Vagina (tissue), 2 donors: ENCODE results near the gene MAGED1. TPM values are rescaled to one million over a fixed set of nuclear protein-coding genes. Genes with fewer than 3 reads are reported as not detected.

Experiments used
- DNase-seq, 2 donors: peaks; one replicate each; pipeline ENCODE4 v3.0.0-alpha.2; 2017; ENCODE audit errors: extremely low spot score in 2 of 2
- H3K27ac ChIP-seq: fragments of 200-600 bp; sonication (generic); one replicate; pipeline ENCODE4 v1.5.1; 2019
- H3K27me3 ChIP-seq: fragments of 200-600 bp; sonication (generic); one replicate; pipeline ENCODE4 v1.5.1; 2019
- H3K36me3 ChIP-seq, 2 donors: fragments of 200-600 bp; sonication (generic); one replicate each; pipeline ENCODE4 v1.5.1; 2017 to 2019
- H3K4me1 ChIP-seq: fragments of 200-600 bp; sonication (generic); one replicate; pipeline ENCODE4 v1.5.1; 2019
- H3K4me3 ChIP-seq, 2 donors: fragments of 200-600 bp; sonication (generic); 1 replicate in 1 of 2; 2 replicates in 1 of 2; pipeline ENCODE4 v1.5.1; 2016 to 2019
- H3K9me3 ChIP-seq: fragments of 200-600 bp; sonication (generic); one replicate; pipeline ENCODE4 v1.5.1; 2019
- POLR2A ChIP-seq, 2 donors: fragments of 450-650 bp; IDR thresholded peaks; one replicate each; pipeline ENCODE4 v1.6.1; 2017; ENCODE audit warnings: antibody characterized with exemption in 2 of 2, mild to moderate bottlenecking in 2 of 2, moderate library complexity in 2 of 2
- POLR2AphosphoS5 ChIP-seq, 2 donors: sonication (generic); formaldehyde crosslinking; IDR thresholded peaks; one replicate each; pipeline ENCODE4 v1.9.0; 2017; ENCODE audit warnings: antibody characterized with exemption in 2 of 2, mild to moderate bottlenecking in 2 of 2, low read depth in 1 of 2; ENCODE audit not compliant: insufficient read depth in 1 of 2
- intact Hi-C: fragments of 100-400 bp; cut with DNase I; formaldehyde crosslinking; loops from one replicate; pipeline ENCODE4 v1.15.1; 2023
- total RNA-seq: library from RNA; depleted of rRNA; stranded (reverse); fragments of >200 nt; gene quantifications from one replicate; pipeline ENCODE4 v1.2.3, GENCODE V29; 2016
- TF ChIP-seq, protein P1 (sequence below), 3 experiments: fragments of 450-650 bp in 2 of 3; fragments of 200-600 bp in 1 of 3; sonication (generic) in 1 of 3; IDR thresholded peaks; one replicate each; pipeline ENCODE4 v1.5.1; 2017 to 2019; ENCODE audit warnings: antibody characterized with exemption in 3 of 3, mild to moderate bottlenecking in 2 of 3, moderate library complexity in 2 of 3

Gene MAGED1, protein sequence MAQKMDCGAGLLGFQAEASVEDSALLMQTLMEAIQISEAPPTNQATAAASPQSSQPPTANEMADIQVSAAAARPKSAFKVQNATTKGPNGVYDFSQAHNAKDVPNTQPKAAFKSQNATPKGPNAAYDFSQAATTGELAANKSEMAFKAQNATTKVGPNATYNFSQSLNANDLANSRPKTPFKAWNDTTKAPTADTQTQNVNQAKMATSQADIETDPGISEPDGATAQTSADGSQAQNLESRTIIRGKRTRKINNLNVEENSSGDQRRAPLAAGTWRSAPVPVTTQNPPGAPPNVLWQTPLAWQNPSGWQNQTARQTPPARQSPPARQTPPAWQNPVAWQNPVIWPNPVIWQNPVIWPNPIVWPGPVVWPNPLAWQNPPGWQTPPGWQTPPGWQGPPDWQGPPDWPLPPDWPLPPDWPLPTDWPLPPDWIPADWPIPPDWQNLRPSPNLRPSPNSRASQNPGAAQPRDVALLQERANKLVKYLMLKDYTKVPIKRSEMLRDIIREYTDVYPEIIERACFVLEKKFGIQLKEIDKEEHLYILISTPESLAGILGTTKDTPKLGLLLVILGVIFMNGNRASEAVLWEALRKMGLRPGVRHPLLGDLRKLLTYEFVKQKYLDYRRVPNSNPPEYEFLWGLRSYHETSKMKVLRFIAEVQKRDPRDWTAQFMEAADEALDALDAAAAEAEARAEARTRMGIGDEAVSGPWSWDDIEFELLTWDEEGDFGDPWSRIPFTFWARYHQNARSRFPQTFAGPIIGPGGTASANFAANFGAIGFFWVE
- 50.1 TPM for total RNA-seq

GRCh38 chrX:51892921-51893745, at the start of gene MAGED1:
TSS of gene MAGED1 (plus strand) at chrX:51893623. CDS start at chrX:51894305, 682 bp downstream.
- intact Hi-C loops: no loop called here

GRCh38 chrX:51847463-51847862, 46.0 kb upstream of the MAGED1 start:
- no peaks in the 10 kb centered on the region for H3K9me3 ChIP-seq
- intact Hi-C loops: no loop called here
- no peaks in the 10 kb centered on the region for H3K4me1 ChIP-seq
- no peak overlapping the region for H3K4me3 ChIP-seq
- no peak for DNase-seq
- H3K27me3 ChIP-seq: no peaks in the 10 kb centered on the region
- H3K36me3 ChIP-seq: no peaks in the 10 kb centered on the region
- TF ChIP-seq POLR2A (IDR thresholded peaks at IDR 0.05) (no peak), POLR2AphosphoS5 (IDR thresholded peaks at IDR 0.05; ENCODE audit: insufficient read depth in 1 of 2, low read depth in 1 of 2) (no peak)
- TF ChIP-seq, protein P1, sequence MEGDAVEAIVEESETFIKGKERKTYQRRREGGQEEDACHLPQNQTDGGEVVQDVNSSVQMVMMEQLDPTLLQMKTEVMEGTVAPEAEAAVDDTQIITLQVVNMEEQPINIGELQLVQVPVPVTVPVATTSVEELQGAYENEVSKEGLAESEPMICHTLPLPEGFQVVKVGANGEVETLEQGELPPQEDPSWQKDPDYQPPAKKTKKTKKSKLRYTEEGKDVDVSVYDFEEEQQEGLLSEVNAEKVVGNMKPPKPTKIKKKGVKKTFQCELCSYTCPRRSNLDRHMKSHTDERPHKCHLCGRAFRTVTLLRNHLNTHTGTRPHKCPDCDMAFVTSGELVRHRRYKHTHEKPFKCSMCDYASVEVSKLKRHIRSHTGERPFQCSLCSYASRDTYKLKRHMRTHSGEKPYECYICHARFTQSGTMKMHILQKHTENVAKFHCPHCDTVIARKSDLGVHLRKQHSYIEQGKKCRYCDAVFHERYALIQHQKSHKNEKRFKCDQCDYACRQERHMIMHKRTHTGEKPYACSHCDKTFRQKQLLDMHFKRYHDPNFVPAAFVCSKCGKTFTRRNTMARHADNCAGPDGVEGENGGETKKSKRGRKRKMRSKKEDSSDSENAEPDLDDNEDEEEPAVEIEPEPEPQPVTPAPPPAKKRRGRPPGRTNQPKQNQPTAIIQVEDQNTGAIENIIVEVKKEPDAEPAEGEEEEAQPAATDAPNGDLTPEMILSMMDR (IDR thresholded peaks at IDR 0.05): no peak
- H3K27ac ChIP-seq: no peak overlapping the region

More at GRCh38 chrX:51892921-51893745, at the start of gene MAGED1:
- TF ChIP-seq, protein P1 (IDR thresholded peaks at IDR 0.05): no peak
- peak in 1 of 2 donors; percentile 67 for TF ChIP-seq POLR2A (IDR thresholded peaks at IDR 0.05)
- TF ChIP-seq POLR2AphosphoS5 (IDR thresholded peaks at IDR 0.05; ENCODE audit: insufficient read depth in 1 of 2, low read depth in 1 of 2): peak; percentile 77 to 85
- peak within 1 kb of the TSS; percentile 74 for H3K27ac ChIP-seq
- H3K9me3 ChIP-seq: no peaks in the 10 kb centered on the region
- DNase-seq: peak in 1 of 2 donors; percentile 92
- H3K4me3 ChIP-seq: peak within 1 kb of the TSS; percentile 44 to 53
- peaks cover 17% of the 10 kb centered on the region for H3K4me1 ChIP-seq
- H3K36me3 ChIP-seq: no peaks in the 10 kb centered on the region
- no peaks in the 10 kb centered on the region for H3K27me3 ChIP-seq

DNA sequence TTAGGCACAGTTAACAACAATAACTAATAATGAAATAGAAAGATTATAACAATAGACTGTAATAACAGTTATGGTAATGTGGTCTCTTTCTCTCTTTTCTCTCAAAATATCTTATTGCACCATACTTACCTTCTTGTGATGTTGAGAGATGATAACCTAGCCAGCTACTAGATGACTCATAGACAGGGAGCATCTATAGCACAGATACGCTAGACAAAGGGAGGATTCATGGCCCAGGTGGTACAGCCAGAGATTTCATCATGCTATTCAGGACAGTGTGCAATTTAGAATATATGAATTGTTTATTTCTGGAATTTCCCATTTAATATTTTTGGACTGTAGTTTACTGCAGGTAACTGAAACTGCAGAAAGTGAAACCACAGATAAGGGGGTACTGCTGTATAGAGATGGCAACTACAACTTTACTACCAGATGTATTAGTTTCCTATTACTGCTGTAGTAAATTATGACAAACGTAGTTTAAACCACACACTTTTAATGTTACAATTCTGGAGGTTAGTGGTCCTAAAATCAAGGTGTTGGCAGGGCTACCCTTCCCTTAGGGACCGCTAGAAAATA, 41.8 kb upstream of the MAGED1 start:
- no peak overlapping the region for H3K4me3 ChIP-seq
- no peak overlapping the region for H3K27ac ChIP-seq
- H3K27me3 ChIP-seq: no peaks in the 10 kb centered on the region
- no peaks in the 10 kb centered on the region for H3K36me3 ChIP-seq
- TF ChIP-seq, protein P1 (IDR thresholded peaks at IDR 0.05): no peak
- TF ChIP-seq POLR2AphosphoS5 (IDR thresholded peaks at IDR 0.05; ENCODE audit: insufficient read depth in 1 of 2, low read depth in 1 of 2): no peak
- no peak for TF ChIP-seq POLR2A (IDR thresholded peaks at IDR 0.05)
- H3K9me3 ChIP-seq: no peaks in the 10 kb centered on the region
- no peaks in the 10 kb centered on the region for H3K4me1 ChIP-seq
- intact Hi-C loops: no loop called here
- DNase-seq: no peak

GRCh38 chrX:51852096-51852495, 41.3 kb upstream of the MAGED1 start:
- intact Hi-C loops: no loop called here
- Histone ChIP-seq H3K4me3 (no peak overlapping the region), H3K36me3 (no peaks in the 10 kb centered on the region), H3K27me3 (no peaks in the 10 kb centered on the region), H3K27ac (no peak overlapping the region), H3K9me3 (no peaks in the 10 kb centered on the region), H3K4me1 (no peaks in the 10 kb centered on the region)
- no peak for DNase-seq
- TF ChIP-seq POLR2A (IDR thresholded peaks at IDR 0.05) (no peak), POLR2AphosphoS5 (IDR thresholded peaks at IDR 0.05; ENCODE audit: insufficient read depth in 1 of 2, low read depth in 1 of 2) (no peak)
- TF ChIP-seq, protein P1 (IDR thresholded peaks at IDR 0.05): no peak
